ENCODE data around the gene ZNF275.
"Not testable (repeated sequence)": the region's sequence is repeated elsewhere in the genome, so short reads cannot be mapped to it uniquely, and the experiment has no call there.

The ZNF275 gene

DNA sequence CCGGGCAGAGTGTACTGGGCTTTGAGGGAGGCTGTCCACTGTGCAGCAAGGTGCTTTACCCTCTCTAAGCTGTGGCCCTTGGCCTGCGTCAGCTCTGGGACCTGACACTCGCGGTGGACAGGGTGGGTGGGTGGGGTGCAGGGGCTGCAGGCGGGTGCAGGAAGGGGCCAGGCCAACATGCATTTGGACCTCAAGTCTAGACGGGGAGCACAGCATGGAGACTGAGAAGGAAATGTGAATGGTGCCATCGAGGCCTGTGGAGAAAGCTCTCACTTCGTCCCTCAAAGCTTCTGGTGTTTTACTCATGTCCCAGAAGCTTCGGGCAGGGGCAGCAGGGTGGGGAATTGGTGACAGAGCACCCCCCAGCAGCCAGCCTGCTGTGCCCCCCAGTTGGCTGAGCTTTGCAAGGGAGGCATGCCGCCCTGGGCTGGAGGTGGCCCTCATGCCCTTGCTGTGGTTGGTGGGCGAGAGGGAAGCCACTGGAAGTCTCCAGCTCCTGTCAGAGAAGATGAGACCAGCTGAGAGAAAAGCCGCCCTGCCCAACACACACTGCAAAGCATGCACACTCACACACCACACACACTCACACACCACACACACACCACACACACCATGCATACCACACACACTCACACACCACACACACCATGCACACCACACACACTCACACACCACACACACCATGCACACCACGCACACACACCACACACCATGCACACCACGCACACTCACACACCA lies 54.9 kb downstream of the ZNF275 start:
- DNase-seq, result no peak

DNA sequence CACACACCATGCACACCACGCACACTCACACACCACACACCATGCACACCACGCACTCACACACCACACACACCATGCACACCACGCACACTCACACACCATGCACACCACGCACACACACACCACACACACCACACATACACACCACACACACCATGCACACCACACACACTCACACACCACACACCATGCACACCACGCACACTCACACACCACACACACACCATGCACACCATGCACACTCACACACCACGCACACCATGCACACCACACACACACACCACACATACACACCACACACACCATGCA lies 55.5 kb downstream of the ZNF275 start:
- DNase-seq, result not testable (repeated sequence)

GRCh38 chrX:153392642-153393321 lies 58.8 kb downstream of the ZNF275 start:
- no peak for DNase-seq

DNA sequence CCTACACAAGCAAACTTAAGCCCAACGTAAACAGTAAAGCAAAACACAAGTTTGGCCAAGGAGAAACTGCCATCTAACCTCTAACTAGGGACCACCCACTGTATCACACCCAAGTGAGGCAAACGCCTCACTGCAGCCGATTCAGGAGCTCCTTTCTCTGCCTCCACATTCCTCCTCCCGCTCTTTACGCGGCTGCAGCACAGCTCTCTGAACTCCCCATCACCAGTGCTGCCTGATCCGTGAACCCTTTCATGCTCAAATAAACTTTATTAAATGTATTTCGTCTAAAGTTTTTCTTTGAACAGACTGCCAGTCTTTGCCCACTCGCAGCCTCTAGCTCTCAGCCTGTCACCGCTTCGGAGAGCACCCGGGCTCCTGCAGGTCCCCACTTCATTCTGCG lies 60.7 kb downstream of the ZNF275 start:
- no peak for DNase-seq

DNA sequence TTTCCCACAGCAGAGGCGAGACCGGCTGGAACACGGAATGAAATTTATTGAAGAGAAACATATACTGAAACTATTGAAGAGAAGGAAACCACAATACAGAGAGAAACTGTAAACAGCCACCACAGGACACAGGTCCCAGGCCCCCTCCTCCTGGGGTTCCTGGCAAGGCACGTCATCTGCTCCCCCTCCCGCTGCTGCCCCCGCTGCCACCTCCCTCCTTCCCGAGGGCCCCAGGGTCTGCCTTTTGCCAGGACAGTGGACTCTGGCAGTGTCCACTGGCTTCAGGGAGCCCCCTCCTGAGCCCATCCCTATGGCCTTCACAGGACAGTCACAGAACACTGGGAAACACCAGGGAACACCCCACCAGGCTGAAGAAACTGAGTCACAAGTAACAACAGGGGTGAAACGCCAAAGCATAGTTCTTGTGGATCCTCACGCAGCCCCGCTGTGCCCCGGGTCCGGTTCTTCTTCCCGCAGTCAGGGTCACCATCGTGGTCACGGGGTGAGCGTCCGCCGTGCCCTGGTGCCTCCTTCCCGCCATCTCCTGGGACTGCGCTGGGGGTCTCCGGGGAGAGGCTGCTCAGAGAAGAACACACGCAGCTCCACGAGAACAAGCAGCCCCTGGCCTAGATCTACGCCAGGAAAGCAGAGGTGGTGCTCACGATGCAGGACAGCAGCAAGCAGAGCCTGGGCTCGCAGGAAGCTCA lies 61.8 kb downstream of the ZNF275 start:
- DNase-seq, result no peak

GRCh38 chrX:153396320-153397195 lies 62.6 kb downstream of the ZNF275 start:
- no peak for DNase-seq

DNA sequence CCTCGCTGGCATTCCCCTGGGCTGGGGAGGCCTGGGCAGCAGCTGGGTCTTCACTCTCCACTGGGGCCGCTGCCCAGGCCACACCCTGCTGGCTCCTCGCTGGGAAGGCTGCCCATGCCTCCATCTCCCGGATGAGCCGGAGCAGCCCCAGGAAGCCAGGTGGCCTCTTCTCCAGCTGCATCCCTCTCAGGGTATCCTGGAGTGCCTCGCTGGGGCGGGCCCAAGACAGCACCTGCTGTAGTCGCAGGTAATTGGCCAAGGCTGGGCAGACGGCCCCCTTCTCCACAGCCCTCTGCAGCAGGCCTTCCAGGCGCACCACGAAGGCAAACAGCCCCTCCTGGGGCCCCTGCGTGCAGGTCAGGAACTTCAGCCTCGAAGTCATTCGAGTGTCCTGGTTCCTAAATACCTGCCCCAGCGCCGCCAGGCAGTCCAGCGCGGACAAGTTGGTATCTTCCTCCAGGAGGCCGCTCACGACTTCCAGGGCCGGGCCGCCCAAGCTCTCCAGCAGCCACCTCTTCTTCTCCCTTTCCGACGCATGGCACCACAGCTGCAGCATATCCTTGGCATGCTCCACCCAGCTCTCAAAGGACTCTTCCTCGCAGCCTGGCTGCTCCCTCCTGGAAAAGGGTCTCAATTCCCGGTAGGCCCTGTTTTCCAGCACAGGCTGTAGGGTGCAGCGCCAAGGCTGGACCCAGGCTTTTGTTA lies 63.5 kb downstream of the ZNF275 start:
- DNase-seq, result no peak

DNA sequence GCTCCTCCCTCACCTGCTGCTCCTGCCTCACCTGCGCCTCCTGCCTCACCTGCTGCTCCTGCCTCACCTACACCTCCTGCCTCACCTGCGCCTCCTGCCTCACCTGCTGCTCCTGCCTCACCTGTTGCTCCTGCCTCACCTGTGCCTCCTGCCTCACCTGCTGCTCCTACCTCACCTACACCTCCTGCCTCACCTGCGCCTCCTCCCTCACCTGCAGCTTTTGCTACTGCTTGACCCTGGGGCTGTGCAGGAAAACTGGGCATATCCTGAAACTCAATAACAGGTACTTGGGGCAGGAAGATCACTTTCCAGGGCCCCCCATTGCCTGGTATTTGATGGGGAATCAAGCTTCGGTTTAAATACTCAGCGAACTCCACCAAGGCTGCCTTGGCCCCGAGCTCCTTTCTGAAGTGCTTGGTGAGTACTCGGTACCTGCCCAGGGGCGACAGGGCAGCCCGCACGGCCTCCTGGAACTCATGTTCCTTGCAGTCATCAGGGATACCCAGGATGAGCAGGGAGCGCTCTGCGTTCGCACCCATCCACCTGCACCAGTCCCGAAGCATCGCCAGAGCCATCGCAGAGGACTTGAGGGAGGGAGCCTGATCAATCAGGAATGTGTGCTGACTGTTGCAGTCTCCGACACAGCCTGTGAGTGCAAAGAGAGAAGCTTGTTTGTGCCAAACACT lies 64.5 kb downstream of the ZNF275 start:
- no peak for DNase-seq

- no peak for DNase-seq
These were observed 66.5 kb downstream of the ZNF275 start for GRCh38 chrX:153400146-153401132.

DNA sequence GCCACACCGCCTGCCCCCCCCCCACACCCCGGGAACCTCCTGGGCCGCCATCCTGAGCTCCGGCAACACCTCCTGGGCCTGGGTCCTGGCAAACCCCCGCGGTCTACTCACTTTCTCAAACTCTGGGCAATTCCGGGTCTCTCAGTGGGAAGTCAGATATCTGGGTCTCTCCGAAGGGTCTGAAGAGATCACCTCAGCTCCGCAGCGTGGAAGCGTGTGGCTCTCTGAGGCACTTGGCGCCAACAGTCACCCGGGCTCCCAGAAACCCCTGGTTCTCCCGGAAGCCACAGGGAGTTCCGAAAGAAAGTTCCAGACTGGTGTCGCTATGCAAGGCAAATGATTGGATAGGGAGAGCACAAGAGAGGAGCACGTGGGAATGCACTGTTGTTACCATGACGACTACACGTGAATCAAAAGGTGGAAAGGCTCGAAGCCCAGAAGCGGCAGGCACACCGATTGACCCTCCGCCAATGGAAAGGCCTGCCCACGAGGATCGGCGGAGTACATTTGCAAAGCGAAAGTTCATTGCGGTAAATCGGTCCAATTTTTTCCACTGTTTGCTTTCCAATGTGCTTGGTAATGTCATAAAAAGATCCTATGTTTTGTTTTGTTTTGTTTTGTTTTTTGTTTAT lies 67.3 kb downstream of the ZNF275 start, which contains the start of gene PNMA6E:
Gene PNMA6E, minus strand, starts transcription at position 218 of the 632 bp plus-strand sequence. CDS start 2,501 bp downstream, outside the sequence.
- DNase-seq, result no peak

Measured in right forelimb (tissue), 1 donor.